Subcutaneous adipose tissue (tissue), 4 donors: ENCODE data around the gene PARD3. TPM values are rescaled to one million over a fixed set of nuclear protein-coding genes. Genes with fewer than 3 reads are reported as not detected.

Experiments
- CTCF ChIP-seq: fragments of 450-650 bp; IDR thresholded peaks from one replicate; pipeline ENCODE4 v1.5.1; 2016; ENCODE audit warnings: low read depth, mild to moderate bottlenecking, control low read depth, antibody characterized with exemption, moderate library complexity
- total RNA-seq, 4 donors: library from RNA; depleted of rRNA; stranded (reverse); fragments of >200 nt; gene quantifications; one replicate each; pipeline ENCODE4 v1.1.0, GENCODE V29; 2016

PARD3 gene
- total RNA-seq, 4 donors from 2014 or later, result 39.4 to 70.3 (median 45.0) TPM

GRCh38 chr10:34464000-34464399, 351.1 kb downstream of the PARD3 start:
- no peak for TF ChIP-seq CTCF

- no peak for TF ChIP-seq CTCF
Measured at GRCh38 chr10:34462993-34463392, 352.1 kb downstream of the PARD3 start.

- no peak for TF ChIP-seq CTCF
Measured at GRCh38 chr10:34462056-34462455, 353.0 kb downstream of the PARD3 start.

- no peak for TF ChIP-seq CTCF
Measured at GRCh38 chr10:34454590-34455261, 360.4 kb downstream of the PARD3 start.

GRCh38 chr10:34449836-34450235, 365.3 kb downstream of the PARD3 start:
- TF ChIP-seq CTCF, result no peak

- TF ChIP-seq CTCF, result no peak
Measured at GRCh38 chr10:34446049-34446448, 369.0 kb downstream of the PARD3 start.

GRCh38 chr10:34444223-34445183, 370.6 kb downstream of the PARD3 start:
- TF ChIP-seq CTCF, result no peak
